Lower leg skin (tissue), 3 donors: ENCODE data around the gene YKT6.

Experiments used
- CTCF ChIP-seq, 3 donors: fragments of 450-650 bp; IDR thresholded peaks; one replicate each; pipeline ENCODE4 v1.5.1; 2016; ENCODE audit warnings: antibody characterized with exemption in 3 of 3, mild to moderate bottlenecking in 3 of 3, moderate library complexity in 2 of 3
- POLR2A ChIP-seq, 2 donors: fragments of 450-650 bp; IDR thresholded peaks; one replicate each; pipeline ENCODE4 v1.6.1; 2016 to 2017; ENCODE audit warnings: antibody characterized with exemption in 2 of 2, mild to moderate bottlenecking in 1 of 2, moderate library complexity in 1 of 2

- TF ChIP-seq POLR2A (IDR thresholded peaks at IDR 0.05) = no peak
- no peak for TF ChIP-seq CTCF (IDR thresholded peaks at IDR 0.05)
Observed at GRCh38 chr7:44173911-44174693, 26.7 kb upstream of the YKT6 start.
